ENCODE measurements around the gene TAB2.
"Not testable (repeated sequence)": the region's sequence is repeated elsewhere in the genome, so short reads cannot be mapped to it uniquely, and the experiment has no call there.

TAB2 gene

GRCh38 chr6:149448821-149449453, 131.4 kb downstream of the TAB2 start:
- DNase-seq: no peak

- DNase-seq: no peak
Measured at GRCh38 chr6:149449831-149450678, 132.5 kb downstream of the TAB2 start.

- no peak for DNase-seq
Measured at GRCh38 chr6:149450679-149451375, 133.3 kb downstream of the TAB2 start.

GRCh38 chr6:149451376-149452036, 134.0 kb downstream of the TAB2 start:
- no peak for DNase-seq

GRCh38 chr6:149452037-149452939, 134.8 kb downstream of the TAB2 start:
- no peak for DNase-seq

- no peak for DNase-seq
Measured at GRCh38 chr6:149453597-149454345, 136.3 kb downstream of the TAB2 start.

- no peak for DNase-seq
Measured at GRCh38 chr6:149454346-149454848, 136.9 kb downstream of the TAB2 start.

- no peak for DNase-seq
Measured at GRCh38 chr6:149455031-149455732, 137.7 kb downstream of the TAB2 start.

GRCh38 chr6:149456311-149457021, 139.0 kb downstream of the TAB2 start:
- no peak for DNase-seq

GRCh38 chr6:149457316-149457884, 139.9 kb downstream of the TAB2 start:
- no peak for DNase-seq

GRCh38 chr6:149458196-149458595, 140.7 kb downstream of the TAB2 start:
- DNase-seq: no peak

GRCh38 chr6:149458806-149459205, 141.3 kb downstream of the TAB2 start:
- DNase-seq: no peak

- no peak for DNase-seq
Measured at GRCh38 chr6:149459761-149460160, 142.2 kb downstream of the TAB2 start.

GRCh38 chr6:149460249-149460648, 142.7 kb downstream of the TAB2 start:
- not testable (repeated sequence) for DNase-seq
